Mesenchymal stem cell (in vitro differentiated cells and primary cell): ENCODE results near the gene CCDC18.

Experiments used
- DNase-seq: peaks from one replicate; pipeline ENCODE4 v3.0.0-alpha.2; 2013
- H2AFZ ChIP-seq: one replicate; pipeline ENCODE4 v1.6.1; 2013; ENCODE audit warnings: low read depth, mild to moderate bottlenecking, control low read depth, inconsistent platforms, low read length, moderate library complexity
- H2AK5ac ChIP-seq: 2 replicates; pipeline ENCODE4 v1.6.1; 2013; ENCODE audit warnings: low read length, moderate library complexity, mild to moderate bottlenecking, inconsistent platforms; ENCODE audit not compliant: severe bottlenecking
- H2BK120ac ChIP-seq: one replicate; pipeline ENCODE4 v1.6.1; 2013; ENCODE audit warnings: low read depth, mild to moderate bottlenecking, inconsistent platforms, low read length, moderate library complexity
- H2BK12ac ChIP-seq, 2 experiments: one replicate each; pipeline ENCODE4 v1.6.1; 2013; ENCODE audit warnings: inconsistent platforms in 2 of 2, low read length in 2 of 2, mild to moderate bottlenecking in 2 of 2, moderate library complexity in 2 of 2, control low read depth in 1 of 2
- H2BK15ac ChIP-seq: one replicate; pipeline ENCODE4 v1.6.1; 2013; ENCODE audit warnings: mild to moderate bottlenecking, low read depth, inconsistent platforms; ENCODE audit not compliant: poor library complexity, severe bottlenecking
- H2BK5ac ChIP-seq: 2 replicates; pipeline ENCODE4 v1.6.1; 2013; ENCODE audit warnings: low read depth, mild to moderate bottlenecking, low read length, control low read depth, inconsistent platforms; ENCODE audit not compliant: poor library complexity, severe bottlenecking
- H3K14ac ChIP-seq, 2 experiments: one replicate each; pipeline ENCODE4 v1.6.1; 2013; ENCODE audit warnings: inconsistent platforms in 2 of 2, low read length in 2 of 2, control low read depth in 1 of 2, mild to moderate bottlenecking in 1 of 2, moderate library complexity in 1 of 2
- H3K18ac ChIP-seq, 2 experiments: one replicate each; pipeline ENCODE4 v1.6.1; 2013; ENCODE audit warnings: inconsistent platforms in 2 of 2, low read length in 2 of 2, control low read depth in 1 of 2, low read depth in 1 of 2, mild to moderate bottlenecking in 1 of 2
- H3K23ac ChIP-seq, 2 experiments: one replicate each; pipeline ENCODE4 v1.6.1; 2013; ENCODE audit warnings: inconsistent platforms in 2 of 2, low read length in 2 of 2, mild to moderate bottlenecking in 2 of 2, moderate library complexity in 2 of 2, control low read depth in 1 of 2
- H3K27ac ChIP-seq: 2 replicates; pipeline ENCODE4 v1.5.1; 2013; ENCODE audit warnings: mild to moderate bottlenecking, moderate library complexity, low read length, control low read depth, inconsistent platforms; ENCODE audit not compliant: poor library complexity, severe bottlenecking
- H3K27me3 ChIP-seq, 2 experiments: 2 replicates each; pipeline versions ENCODE4 v1.6.1 to v1.7.0; 2013; ENCODE audit warnings: low read length in 2 of 2, mild to moderate bottlenecking in 2 of 2, moderate library complexity in 2 of 2, control low read depth in 1 of 2, inconsistent platforms in 1 of 2; ENCODE audit not compliant: control insufficient read depth in 1 of 2, insufficient read depth in 1 of 2
- H3K36me3 ChIP-seq, 2 experiments: 2 replicates each; pipeline versions ENCODE4 v1.6.1 to v1.7.0; 2013; ENCODE audit warnings: low read length in 2 of 2, control low read depth in 1 of 2, inconsistent platforms in 1 of 2, low read depth in 1 of 2, mild to moderate bottlenecking in 1 of 2; ENCODE audit not compliant: insufficient read depth in 2 of 2, control insufficient read depth in 1 of 2
- H3K4ac ChIP-seq, 2 experiments: one replicate each; pipeline ENCODE4 v1.6.1; 2013; ENCODE audit warnings: inconsistent platforms in 2 of 2, low read length in 2 of 2, mild to moderate bottlenecking in 2 of 2, moderate library complexity in 2 of 2, control low read depth in 1 of 2, low read depth in 1 of 2
- H3K4me1 ChIP-seq: 2 replicates; pipeline ENCODE4 v1.6.1; 2013; ENCODE audit warnings: low read depth, low read length, control low read depth; ENCODE audit not compliant: control insufficient read depth, insufficient read depth
- H3K4me2 ChIP-seq: 2 replicates; pipeline ENCODE4 v1.6.1; 2013; ENCODE audit warnings: low read length, mild to moderate bottlenecking, inconsistent platforms; ENCODE audit not compliant: poor library complexity, severe bottlenecking
- H3K4me3 ChIP-seq, 2 experiments: 2 replicates each; pipeline versions ENCODE4 v1.5.1 to v1.7.0; 2013; ENCODE audit warnings: low read length in 2 of 2, mild to moderate bottlenecking in 2 of 2, control low read depth in 1 of 2, low read depth in 1 of 2; ENCODE audit not compliant: insufficient read depth in 1 of 2
- H3K79me1 ChIP-seq: replicated peaks from 2 replicates; pipeline ENCODE4 v1.6.1; 2013; ENCODE audit warnings: mild to moderate bottlenecking, control low read depth, low read length, inconsistent platforms; ENCODE audit not compliant: poor library complexity, severe bottlenecking
- H3K9ac ChIP-seq: 2 replicates; pipeline ENCODE4 v1.7.0; 2013; ENCODE audit warnings: mild to moderate bottlenecking, low read length, moderate library complexity
- H3K9me3 ChIP-seq: 2 replicates; pipeline ENCODE4 v1.7.0; 2013; ENCODE audit warnings: mild to moderate bottlenecking, low read length; ENCODE audit not compliant: control insufficient read depth
- H4K8ac ChIP-seq: one replicate; pipeline ENCODE4 v1.6.1; 2013; ENCODE audit warnings: inconsistent platforms, mild to moderate bottlenecking, low read length, moderate library complexity
- H4K91ac ChIP-seq: one replicate; pipeline ENCODE4 v1.6.1; 2013; ENCODE audit warnings: mild to moderate bottlenecking, low read length, inconsistent platforms
- WGBS: methylation state at CpG from one replicate; pipeline ENCODE4 v1.1.7; 2013; ENCODE audit warnings: mixed read lengths; 5-methylcytosine and 5-hydroxymethylcytosine counted together

The CCDC18 gene

GRCh38 chr1:93148001-93148400, 32.5 kb upstream of the CCDC18 start:
- Histone ChIP-seq H3K9me3 (no peaks in the 10 kb centered on the region), H3K4me2 (no peak overlapping the region), H3K27me3 (no peaks in the 10 kb centered on the region), H2AFZ (no peak overlapping the region), H4K8ac (no peak overlapping the region), H2BK5ac (no peak overlapping the region), H3K27ac (no peak overlapping the region), H2AK5ac (no peak overlapping the region), H2BK15ac (no peak overlapping the region), H3K18ac (no peak overlapping the region), H3K79me1 (peaks cover 16% of the 10 kb centered on the region), H3K4me3 (no peak overlapping the region), H3K23ac (no peak overlapping the region), H3K14ac (no peak overlapping the region), H2BK120ac (no peak overlapping the region), H2BK12ac (no peak overlapping the region), H3K36me3 (peaks cover 9 to 56% of the 10 kb centered on the region in 2 experiments), H3K4me1 (no peaks in the 10 kb centered on the region), H3K4ac (no peak overlapping the region), H4K91ac (no peak overlapping the region), H3K9ac (no peak overlapping the region)
- WGBS, result 90% methylated on average over 7 of the region's 7 CpGs
- DNase-seq, result no peak

GRCh38 chr1:93150729-93151128, 29.8 kb upstream of the CCDC18 start:
- Histone ChIP-seq H3K18ac (no peak overlapping the region), H3K23ac (no peak overlapping the region), H2BK12ac (no peak overlapping the region), H3K79me1 (peaks cover 10% of the 10 kb centered on the region), H3K4me3 (no peak overlapping the region), H3K4me2 (no peak overlapping the region), H3K27ac (no peak overlapping the region), H2AFZ (no peak overlapping the region), H3K4ac (no peak overlapping the region), H3K4me1 (no peaks in the 10 kb centered on the region), H2BK5ac (no peak overlapping the region), H2AK5ac (no peak overlapping the region), H3K27me3 (no peaks in the 10 kb centered on the region), H3K9me3 (no peaks in the 10 kb centered on the region), H2BK15ac (no peak overlapping the region), H3K36me3 (peaks cover 6 to 83% of the 10 kb centered on the region in 2 experiments), H2BK120ac (no peak overlapping the region), H3K14ac (no peak overlapping the region), H4K91ac (no peak overlapping the region), H3K9ac (no peak overlapping the region), H4K8ac (no peak overlapping the region)
- WGBS, result 17% methylated on average over 1 of the region's 1 CpG
- no peak for DNase-seq

DNA sequence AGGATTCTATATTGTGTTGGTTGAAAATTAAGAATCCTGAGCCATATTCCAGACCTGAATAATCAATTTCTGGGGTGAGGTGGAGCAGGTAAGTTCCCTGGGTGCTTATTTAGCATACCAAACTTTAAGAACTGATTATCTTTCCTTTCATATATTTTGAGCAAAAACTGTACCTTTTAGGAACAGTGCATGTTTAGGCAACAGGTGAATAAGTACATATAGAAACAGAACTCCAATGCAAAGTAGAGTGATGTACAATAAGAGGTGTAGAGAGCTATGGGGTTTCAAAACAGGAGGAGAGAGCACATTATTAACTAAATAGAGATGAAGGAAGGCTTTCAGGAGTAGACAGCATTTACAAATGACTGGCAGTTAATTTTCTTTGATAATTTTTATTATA, 29.1 kb upstream of the CCDC18 start:
- Histone ChIP-seq H3K27me3 (no peaks in the 10 kb centered on the region), H3K9ac (no peak overlapping the region), H3K79me1 (peaks cover 8% of the 10 kb centered on the region), H3K4me1 (no peaks in the 10 kb centered on the region), H3K27ac (no peak overlapping the region), H3K9me3 (no peaks in the 10 kb centered on the region), H3K14ac (no peak overlapping the region), H2AK5ac (no peak overlapping the region), H4K8ac (no peak overlapping the region), H2BK5ac (no peak overlapping the region), H3K23ac (no peak overlapping the region), H2BK12ac (no peak overlapping the region), H2AFZ (no peak overlapping the region), H4K91ac (no peak overlapping the region), H3K36me3 (peaks cover 3 to 91% of the 10 kb centered on the region in 2 experiments), H3K4ac (no peak overlapping the region), H2BK15ac (no peak overlapping the region), H3K18ac (no peak overlapping the region), H3K4me2 (no peak overlapping the region), H3K4me3 (no peak overlapping the region), H2BK120ac (no peak overlapping the region)
- no peak for DNase-seq

DNA sequence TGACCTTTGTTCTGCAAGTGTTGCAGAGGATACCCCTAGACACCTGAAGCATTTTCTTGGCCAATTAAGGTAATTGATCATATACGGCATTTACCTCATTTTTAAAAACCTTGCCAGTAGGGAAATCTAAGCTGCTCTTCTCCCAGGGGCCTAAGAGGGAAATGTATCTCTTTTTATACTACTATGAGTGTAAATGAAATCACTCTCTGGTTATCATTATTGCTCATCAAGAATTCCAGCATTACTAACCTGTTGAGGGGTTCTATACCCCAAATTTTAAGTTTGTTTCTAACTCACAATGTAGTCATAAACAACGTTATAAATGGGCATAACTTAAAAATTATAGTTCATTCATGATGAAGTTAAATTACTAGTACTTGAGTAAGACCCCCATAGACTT, 27.7 kb upstream of the CCDC18 start:
- H2AFZ ChIP-seq, result no peak overlapping the region
- H3K79me1 ChIP-seq, result peaks cover 11% of the 10 kb centered on the region
- H3K4ac ChIP-seq, result no peak overlapping the region
- H2BK5ac ChIP-seq, result no peak overlapping the region
- no peak overlapping the region for H3K23ac ChIP-seq
- H3K27me3 ChIP-seq, result no peaks in the 10 kb centered on the region
- H2BK15ac ChIP-seq, result no peak overlapping the region
- no peak overlapping the region for H2AK5ac ChIP-seq
- no peak overlapping the region for H2BK12ac ChIP-seq
- no peak overlapping the region for H4K8ac ChIP-seq
- no CpG with 5 or more reads among the region's 2 CpGs for WGBS
- no peak overlapping the region for H3K27ac ChIP-seq
- peaks cover 7 to 98% of the 10 kb centered on the region in 2 experiments for H3K36me3 ChIP-seq
- no peak overlapping the region for H3K4me3 ChIP-seq
- H3K9me3 ChIP-seq, result no peaks in the 10 kb centered on the region
- no peaks in the 10 kb centered on the region for H3K4me1 ChIP-seq
- no peak overlapping the region for H3K14ac ChIP-seq
- no peak for DNase-seq
- no peak overlapping the region for H2BK120ac ChIP-seq
- no peak overlapping the region for H4K91ac ChIP-seq
- H3K18ac ChIP-seq, result no peak overlapping the region
- H3K9ac ChIP-seq, result no peak overlapping the region
- H3K4me2 ChIP-seq, result no peak overlapping the region
